NT2/D1 (cell line): ENCODE data around the gene IMMP2L.

Source experiments
- SUZ12 ChIP-seq: IDR thresholded peaks from 2 replicates; pipeline ENCODE4 v1.6.1; 2011; ENCODE audit not compliant: insufficient read length, insufficient read depth; ENCODE audit errors: extremely low read depth
- YY1 ChIP-seq: IDR thresholded peaks from 2 replicates; pipeline ENCODE4 v1.6.1; 2011; ENCODE audit not compliant: insufficient read length, insufficient read depth
- ZNF274 ChIP-seq: IDR thresholded peaks from 2 replicates; pipeline ENCODE4 v1.6.1; 2011; ENCODE audit warnings: mild to moderate bottlenecking, low read depth, low read length

DNA sequence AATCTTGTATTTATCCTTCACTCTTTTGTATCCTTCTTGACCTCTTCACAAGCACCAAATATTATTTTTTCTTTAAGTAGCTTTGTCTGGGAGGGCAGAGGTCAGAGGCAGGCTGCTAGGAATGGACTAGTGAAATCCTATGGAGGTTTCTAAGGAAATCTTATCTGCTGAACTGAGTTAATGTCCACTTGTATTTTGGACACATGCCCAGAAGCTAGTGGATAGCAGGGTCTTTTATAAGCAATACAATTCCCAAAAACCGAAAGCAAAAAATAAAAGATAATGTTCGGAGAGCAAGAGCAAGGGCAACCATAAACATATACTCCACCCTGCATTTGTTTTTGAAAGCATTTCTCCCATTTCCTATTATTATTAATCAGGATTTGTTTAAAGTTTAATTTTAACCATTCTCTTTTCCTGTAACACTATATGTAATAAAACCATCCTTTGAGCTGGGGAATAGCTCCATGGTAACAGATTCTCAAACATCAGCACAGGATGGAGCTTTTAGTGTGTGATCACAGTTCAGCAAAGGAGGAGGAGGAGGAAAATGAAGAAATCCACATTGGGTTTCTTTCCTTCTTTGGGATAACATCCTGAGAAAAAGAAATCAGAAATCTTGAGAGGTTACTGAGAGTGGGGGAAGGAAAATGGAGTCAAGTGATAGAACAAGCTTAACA is 799.6 kb downstream of the IMMP2L start:
- TF ChIP-seq YY1 (no peak), ZNF274 (no peak), SUZ12 (no peak)
